Measurements from ENCODE around the gene VCP.
A peak's percentile ranks its signal among the peaks of the same experiment; 100 is the strongest.
"Not testable (repeated sequence)": the region's sequence is repeated elsewhere in the genome, so short reads cannot be mapped to it uniquely, and the experiment has no call there.

VCP gene

DNA sequence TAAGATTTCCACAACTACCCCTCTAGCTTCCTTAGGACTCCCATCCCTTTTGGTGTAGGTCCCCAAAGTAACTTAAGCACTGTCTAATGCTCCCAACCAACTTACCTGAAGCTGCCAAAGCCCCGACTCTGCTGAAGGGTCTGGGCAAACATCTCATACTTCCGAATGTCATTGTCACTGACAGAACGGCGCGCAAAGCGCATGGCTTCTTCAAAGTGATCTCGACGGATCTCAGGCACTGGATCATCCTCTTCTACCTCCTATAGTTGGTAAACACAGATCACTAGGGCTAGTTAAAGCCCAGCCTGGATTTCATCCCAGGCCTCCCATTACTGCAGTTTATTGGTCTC lies 15.2 kb downstream of the VCP start:
- DNase-seq: no peak

DNA sequence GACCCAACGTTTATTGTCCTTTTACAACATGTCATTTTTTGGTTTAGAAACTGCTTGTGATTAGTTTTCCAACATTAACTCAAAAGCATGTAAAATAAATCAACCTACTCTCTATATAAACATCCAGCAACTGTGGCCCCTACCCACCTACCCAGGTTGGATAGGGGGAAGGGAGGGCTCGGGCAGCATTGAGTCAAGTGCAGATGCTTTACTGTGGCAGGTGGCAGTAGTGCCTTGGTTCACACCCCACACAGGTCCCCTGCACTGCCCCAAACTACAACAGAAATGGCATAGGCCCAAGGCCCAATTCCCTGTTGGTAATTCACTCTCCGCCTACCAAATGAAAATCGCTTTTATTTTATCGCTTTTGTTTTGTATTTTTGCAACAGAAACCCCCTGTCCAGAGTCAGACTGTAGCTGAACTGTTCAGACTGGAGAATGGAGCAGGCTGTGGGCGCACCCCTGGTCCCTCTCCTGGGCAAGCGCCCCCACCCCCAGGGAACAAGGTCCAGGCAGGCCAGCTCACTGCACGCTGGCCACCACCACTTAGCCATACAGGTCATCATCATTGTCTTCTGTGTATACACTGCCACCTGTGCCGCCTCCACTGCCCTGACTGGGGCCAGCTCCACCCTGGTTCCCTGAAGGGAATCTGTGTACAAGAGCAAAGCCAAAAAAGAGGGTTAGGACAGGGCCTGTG lies 15.7 kb downstream of the VCP start:
- no peak for DNase-seq

DNA sequence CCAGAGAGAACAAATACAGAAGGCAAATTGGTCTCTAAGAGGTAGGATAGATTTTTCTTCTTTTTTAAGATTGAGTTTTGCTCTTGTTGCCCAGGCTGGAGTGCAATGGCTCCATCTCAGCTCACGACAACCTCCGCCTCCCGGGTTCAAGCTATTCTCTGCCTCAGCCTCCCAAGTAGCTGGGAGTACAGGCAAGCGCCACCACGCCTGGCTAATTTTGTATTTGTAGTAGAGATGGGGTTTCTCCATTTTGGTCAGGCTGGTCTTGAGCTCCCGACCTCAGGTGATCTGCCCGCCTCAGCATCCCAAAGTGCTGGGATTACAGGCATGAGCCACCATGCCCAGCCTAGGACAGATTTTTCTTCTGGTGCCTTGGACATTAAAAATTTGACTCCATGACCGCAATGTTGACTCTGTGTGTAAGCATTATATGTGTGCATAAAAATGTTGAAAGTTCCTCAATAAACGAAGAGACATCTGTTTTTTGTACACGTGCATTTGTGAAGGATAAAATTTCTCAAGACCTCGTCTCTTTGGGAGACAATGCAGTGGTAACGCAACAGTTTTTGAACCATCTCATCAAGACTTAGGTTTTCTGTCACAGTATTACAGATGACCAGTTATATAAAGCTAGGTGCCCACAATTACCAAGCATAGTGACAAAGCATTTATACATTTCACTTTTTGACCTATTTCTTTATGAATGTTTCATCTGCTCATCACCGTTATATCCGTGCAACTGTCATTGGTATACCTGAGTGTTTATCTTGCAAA lies 17.4 kb downstream of the VCP start:
- DNase-seq: no peak

DNA sequence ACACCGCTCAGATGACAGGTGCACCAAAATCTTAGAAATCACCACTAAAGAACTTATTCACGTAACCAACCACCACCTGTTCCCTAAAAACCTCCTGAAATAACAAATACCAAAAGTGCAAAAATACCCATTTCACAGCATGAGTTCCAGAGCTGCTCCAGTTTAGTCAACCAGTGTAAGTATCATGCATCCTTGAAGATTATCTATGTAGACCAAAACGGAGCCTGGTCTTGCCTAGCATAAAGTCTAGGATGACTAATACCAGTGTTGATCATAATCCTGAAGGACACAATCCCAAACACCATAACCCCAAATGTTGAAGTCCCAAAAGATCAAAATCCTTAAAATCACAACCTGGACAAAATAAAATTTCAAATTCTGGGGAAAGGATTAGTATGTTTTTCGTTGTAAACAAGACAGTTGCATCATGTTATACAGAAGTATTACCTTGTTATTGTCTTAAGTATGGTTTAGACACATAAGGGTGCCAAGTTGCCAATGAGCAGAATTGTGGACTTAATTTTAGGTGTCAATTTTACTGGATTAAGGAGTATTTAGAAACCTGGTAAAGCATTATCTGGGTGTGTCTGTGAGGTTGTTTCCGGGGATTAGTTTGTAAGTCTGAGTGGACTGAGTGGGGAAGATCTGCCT lies 18.1 kb downstream of the VCP start:
- no peak for DNase-seq

DNA sequence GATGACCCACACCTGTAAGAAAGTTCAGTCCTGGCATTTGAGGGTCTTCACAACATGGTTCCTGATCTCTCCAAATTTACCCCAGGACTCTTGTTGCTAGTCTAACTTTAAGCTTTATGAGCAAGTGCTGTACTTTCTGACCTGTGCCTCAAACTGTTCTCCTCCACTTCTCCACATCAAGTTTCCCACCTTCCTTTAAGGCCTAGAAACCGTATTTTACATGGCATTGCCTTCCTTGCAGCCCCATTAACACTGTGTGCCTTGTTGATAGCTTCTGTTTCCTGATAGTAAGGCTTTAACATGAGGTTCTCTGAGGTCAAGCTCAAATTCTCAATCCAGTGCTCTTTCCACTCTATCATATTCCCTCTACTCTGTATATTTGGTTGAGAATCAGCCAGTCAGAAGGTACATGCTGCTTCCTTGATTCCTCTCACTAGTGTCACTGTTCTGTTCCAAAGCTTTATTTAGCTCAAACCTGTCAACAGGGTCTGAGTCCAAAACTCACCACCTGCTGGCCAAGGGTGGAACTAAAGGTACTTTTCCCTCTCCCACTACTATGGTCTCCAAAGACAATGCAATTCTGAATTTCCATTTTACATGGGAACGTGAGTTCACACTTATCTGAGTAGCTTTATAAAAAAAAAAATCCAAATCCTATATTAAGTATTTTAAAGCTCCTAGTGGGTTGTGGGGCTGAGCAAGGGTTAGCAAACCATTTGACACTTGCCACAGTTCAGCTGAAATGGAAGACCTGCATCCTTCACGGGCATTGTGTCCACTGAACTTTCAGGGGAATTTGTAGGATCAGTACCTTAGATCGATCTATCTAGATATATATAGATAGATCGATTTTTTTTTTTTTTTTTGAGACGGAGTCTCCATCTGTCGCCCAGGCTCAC lies 21.1 kb downstream of the VCP start:
- peak; percentile 16 for DNase-seq

DNA sequence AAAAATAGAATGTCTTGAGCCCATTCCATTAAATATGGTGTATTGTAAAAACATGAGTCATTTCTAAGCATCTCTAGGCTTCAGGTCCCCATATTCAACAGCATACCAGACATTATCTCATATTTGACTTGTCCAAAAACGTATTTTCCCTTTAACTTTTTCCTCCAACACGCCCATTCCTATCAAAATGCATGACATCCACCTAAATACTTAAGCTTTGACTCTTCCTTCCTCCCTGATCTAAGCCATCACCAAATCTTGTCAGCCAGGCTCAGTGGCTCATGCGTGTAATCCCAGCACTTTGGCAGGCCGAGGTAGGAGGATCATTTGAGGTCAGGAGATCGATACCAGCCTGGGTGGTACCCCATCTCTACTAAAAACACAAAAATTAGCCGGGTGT lies 23.9 kb downstream of the VCP start:
- no peak for DNase-seq

DNA sequence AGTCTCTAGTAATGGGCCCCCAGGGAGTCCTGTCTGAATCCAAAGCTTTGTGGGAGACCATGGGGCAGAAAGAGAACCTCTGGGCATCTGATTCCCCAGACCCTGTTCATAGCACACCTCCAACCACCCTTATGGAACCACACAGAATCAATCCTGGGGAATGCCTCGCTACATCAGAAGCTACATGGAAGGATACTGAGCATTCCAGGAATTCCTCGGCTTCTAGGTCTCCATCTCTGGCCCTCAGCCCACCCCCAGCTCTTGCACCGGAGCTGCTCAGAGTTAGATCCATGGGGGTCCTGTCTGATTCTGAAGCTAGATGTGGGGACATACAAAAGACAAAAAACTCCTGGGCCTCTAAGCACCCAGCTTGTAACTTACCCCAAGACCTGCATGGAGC lies 28.4 kb downstream of the VCP start:
- DNase-seq: no peak

DNA sequence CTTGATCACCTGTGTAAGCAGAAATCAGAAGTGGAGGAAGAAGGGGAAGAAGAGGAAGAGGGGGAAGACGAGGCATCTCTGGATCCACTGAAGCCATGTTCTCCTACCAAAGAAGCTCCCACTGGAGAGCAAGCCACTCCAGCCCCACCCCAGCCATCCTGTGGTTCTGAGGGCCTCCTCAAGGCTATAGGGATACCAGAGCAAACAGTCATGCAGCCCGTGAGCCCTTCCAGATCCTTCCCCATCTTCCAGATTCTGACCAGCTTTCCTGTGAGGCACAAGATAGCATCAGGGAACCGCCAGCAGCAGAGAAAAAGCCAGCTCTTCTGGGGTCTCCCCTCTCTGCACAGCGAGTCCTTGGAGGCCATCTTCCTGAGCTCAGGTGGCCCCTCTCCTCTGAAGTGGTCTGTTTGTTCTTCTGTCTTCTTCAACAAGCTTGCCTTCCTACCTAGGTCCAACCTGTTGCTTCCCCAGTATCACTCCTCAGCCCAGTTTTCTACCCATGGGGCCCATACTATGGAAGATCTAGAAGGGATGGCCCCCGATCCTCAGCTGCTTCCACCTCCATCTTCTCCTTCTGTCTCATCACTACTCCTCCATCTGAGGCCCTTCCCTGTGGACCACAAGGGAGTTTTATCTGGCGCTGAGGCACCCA lies 29.4 kb downstream of the VCP start:
- DNase-seq: no peak

DNA sequence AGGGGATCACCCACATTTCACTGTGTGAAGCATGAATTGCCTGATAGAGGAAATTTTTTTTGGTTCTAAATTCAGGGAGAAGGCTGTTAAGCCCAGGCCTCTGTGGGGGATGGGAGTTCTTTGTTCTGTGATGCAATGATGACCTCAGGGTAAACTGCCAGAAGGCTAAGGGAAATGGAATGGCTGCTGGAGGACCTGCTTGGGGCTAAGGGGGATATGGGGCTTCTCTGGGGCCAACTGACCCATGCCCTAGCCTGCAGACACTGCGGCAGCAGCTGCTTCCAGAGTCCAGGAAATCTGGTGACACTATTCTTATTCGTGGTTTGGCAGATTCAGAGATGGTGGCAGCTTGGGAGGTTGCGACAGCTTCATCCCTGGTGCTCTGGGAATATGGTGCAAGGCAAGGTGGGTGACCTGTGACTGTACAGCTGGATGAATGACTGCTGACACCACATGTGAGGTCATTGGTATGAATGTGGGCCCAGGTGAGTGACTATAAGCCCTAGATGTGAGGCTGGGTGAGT lies 30.3 kb downstream of the VCP start:
- no peak for DNase-seq

DNA sequence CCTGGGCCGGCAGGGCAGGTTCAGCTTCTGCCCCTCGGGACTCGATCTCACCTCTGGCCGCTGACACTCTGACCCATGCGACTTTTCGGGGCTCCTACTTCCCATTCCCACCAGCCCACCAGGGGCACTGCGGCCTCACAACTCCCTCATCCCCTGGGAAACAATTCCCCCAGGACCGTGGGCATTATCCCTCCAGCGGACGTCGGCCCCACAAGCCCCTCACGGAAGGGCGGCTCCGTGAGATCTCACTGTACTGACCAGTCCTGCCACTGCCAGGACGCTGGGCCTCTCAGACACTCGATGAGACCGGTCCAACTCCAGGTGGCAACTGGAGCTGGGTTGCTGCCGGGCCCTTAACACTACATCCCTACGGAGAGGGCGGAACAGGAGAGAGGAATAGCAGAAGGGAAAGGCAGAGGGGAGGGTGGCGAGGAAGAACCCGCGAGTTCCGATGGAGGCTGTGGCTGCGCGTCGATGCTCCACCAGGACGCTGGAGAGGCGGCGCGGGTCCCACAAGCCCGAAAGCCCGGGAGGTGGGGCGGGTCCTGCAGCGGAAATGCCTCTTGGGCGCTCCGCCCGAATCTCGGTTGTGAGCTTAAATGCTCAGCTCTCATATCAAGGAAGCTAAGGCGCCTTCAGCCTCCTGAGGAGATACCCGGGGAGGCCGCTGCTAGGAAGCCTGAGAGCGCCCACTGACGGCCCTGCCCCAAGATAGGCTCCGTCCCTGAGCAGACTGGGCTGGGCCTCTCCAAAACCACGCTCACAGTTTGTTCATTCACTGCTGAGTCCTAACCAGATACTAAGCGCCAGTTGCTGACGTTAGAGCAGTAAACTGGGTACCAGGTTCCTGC lies 36.3 kb downstream of the VCP start:
- DNase-seq: no peak

DNA sequence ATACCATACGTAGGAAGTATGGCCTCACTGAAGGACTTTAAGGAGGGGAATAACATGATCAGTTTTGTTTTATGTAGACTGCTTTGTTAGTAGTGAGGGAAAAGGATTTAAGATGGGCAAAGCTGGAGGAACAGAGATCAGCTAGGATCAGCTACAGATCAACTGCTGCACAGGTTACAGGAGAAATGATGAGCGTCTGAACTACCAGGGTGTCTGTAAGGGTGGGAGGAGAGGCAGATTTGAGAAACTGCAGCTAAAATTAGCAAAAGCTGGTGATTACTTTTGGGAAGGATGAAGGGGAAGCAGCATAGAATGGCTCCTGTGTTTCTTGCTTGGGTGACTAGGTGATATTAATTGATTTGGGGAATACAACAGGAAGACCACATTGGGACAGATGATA lies 39.3 kb downstream of the VCP start:
- no peak for DNase-seq

DNA sequence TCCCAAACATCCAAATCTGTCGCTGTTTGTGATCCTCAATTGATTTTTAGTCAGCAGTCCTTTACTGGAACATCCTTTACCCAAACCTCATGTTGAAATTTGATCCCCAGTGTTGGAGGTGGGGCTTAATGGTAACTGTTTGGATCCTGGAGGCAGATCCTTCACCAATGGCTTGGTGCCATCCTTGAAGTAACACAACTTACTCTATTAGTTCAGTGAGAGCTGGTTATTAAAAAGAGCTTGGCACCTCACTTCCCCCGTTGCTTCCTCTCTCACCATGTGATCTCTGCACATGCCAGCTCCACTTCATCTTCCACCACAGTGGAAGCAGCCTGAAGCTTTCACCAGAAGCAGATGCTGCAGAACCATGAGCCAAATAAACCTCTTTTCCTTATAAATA lies 42.6 kb downstream of the VCP start:
- DNase-seq: no peak

DNA sequence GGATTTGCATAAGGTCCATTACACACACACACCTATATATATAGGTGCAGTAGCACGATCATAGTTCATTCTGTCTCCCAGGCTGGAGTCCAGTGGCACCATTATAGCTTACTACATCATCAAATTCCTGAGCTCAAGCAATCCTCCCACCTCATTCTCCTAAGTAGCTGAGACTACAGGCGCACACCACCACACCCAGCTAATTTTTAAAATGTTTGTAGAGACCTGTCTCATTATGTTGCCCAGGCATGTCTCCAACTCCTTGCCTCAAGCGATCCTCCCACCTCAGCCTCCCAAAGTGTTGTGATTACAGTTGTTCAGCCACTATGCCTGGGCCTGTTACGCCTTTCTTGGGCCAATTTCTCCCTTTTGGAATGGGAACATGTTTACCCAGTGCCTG lies 43.2 kb downstream of the VCP start:
- DNase-seq: no peak

DNA sequence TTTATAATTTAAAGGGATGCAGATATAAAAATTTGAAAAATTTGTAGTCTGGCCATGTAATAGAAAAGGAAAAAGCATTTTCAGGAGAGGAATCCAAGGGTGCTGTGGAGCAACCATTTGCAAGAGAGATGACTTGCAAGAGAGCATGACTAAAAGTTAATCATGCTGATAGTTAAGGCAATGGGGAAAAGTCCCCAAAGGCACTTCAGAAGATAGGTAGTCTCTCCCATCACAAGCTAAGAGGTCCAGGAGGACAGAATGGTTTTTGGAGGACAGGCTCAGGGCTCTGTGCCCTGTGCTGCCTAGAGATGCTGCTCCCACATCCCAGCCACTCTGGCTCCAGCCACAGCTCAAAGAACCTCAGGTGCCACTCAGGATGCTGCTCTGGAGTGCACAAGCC lies 44.1 kb downstream of the VCP start:
- DNase-seq: no peak

DNA sequence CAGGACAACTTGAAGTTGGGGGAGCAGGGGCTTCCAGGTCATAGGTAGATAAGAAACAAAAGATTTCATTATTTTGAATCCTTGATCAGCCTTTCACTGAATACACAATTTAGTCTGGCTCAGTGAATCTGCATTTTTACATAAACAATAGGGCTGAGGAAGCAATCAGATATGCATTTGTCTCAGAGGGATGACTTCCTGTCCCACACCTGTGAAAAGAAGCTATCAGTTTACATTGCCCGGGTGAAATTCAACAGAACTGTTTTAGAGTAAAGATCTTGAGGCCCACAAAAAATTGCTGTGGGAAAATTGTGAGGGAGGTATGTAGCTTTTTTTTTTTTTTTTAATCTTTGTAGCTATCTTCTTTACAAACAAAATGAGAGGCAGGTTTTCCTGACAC lies 44.6 kb downstream of the VCP start:
- DNase-seq: no peak

DNA sequence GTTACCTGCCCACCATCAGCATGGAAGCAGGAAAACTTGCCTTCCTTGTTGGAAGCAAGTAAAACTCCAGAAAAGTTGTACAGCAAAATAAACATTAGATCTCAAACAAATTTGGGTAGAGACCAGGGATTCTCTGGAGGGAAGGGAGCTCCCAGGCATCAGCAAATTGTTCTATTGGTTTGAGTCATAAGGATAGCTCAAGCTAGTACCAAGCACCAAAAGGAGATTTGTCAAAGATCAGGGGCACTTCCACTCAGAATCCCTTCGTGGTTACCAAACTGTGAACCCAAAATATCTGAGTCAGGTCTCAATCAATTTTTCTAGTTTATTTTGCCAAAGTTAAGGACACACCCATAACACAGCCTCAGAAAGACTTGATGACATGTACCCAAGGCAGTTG lies 45.1 kb downstream of the VCP start:
- DNase-seq: no peak

DNA sequence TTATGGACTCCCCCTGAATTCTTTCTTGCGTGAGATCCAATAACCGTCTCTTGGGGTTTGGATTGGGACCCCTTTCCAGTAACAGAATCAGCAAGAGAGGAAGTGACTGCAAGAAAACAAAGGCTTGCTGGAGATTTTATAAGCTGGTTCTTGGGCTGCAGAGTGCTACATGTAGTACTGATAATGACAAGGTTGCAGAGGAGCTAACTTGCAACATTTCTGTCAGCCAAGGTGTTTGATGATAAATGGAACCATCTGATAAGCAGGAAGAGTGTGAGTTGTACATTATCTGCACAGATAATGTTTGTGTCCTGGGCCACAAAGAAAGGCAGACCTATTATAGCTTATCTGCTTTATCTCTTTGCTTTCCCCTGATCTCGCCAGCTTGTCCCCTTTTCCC lies 45.8 kb downstream of the VCP start:
- no peak for DNase-seq

DNA sequence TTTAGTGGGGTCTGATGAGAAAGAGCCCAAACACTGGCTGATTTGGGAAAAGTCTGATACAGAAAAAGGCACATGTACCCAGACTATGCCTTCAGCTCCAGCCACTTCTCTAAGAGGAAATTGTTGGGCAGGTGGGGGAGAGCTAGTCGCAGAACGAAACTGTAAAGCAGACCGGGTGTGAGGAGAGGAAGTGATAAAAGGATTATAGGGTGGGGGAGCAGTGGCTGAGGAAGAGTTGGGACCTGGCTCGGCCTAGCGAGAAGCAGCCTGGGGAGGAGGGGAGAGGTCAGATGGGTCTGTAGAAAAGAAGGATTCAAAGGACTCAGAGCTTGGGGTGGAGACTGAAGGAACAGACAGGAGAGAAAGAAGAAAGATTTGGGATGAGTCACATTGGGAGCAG lies 49.0 kb downstream of the VCP start:
- DNase-seq: not testable (repeated sequence)

DNA sequence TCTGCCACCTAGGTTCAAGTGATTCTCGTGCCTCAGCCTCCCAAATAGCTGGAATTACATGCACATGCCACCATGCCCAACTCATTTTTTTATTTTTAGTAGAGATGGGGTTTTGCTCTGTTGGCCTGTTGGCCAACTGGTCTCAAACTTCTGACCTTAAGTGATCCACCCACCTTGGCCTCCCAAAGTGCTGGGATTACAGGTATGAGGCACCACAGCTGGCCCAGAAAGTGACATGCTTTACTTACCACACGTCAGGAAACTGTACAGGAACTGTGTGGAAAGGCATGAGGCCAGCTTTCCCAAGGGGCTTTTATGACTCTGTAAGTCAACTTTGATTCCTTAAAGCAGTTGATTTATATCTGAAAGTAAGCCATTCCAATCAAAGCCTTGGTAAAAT lies 57.9 kb downstream of the VCP start:
- DNase-seq: no peak

DNA sequence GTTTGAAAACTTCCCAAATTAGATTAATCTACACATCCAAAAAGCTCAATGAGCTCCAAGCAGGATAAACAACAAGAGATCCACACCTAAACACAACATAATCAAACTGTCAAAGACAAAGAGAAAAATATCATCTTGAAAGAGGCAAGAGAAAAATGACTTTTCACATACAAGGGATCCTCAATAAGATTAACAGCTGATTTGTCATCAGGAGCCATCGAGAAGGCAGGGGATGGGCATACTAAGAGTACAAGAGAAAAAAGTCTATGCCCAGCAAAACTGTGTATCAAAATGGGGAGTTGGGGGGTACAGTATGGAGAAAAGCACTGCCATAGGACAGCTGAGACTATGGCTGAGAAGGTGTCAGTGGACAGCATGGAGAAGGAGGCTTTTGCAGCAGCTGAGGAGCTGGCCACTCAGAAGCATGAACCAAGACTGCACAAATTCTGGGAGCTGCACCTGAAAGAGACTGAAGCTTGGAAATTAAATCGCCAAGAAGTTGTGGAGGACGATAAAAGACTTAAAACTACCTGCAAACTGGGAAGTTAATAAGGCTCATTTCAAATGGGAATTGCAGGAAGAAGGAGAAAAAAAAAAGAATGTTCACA lies 62.0 kb downstream of the VCP start:
- no peak for DNase-seq

Measured in NCI-H2171 (cell line).